Mucosa of rectum (tissue), 2 donors: ENCODE measurements around the gene PLLP.

Experiments
- H3K27ac ChIP-seq, 2 donors: one replicate each; pipeline ENCODE4 v1.7.0; 2013; ENCODE audit warnings: inconsistent platforms in 2 of 2, low read depth in 2 of 2, low read length in 2 of 2
- H3K27me3 ChIP-seq, 2 donors: one replicate each; pipeline ENCODE4 v1.7.0; 2013; ENCODE audit warnings: low read length in 2 of 2; ENCODE audit not compliant: control insufficient read depth in 2 of 2, insufficient read depth in 2 of 2
- H3K36me3 ChIP-seq, 2 donors: one replicate each; pipeline ENCODE4 v1.7.0; 2013; ENCODE audit warnings: low read length in 2 of 2; ENCODE audit not compliant: control insufficient read depth in 2 of 2, insufficient read depth in 2 of 2
- H3K4me1 ChIP-seq, 2 donors: one replicate each; pipeline ENCODE4 v1.7.0; 2013; ENCODE audit warnings: low read length in 2 of 2, mild to moderate bottlenecking in 1 of 2; ENCODE audit not compliant: control insufficient read depth in 2 of 2, insufficient read depth in 2 of 2
- H3K4me3 ChIP-seq, 2 donors: one replicate each; pipeline ENCODE4 v1.7.0; 2013; ENCODE audit warnings: low read length in 2 of 2
- H3K9ac ChIP-seq, 2 donors: one replicate each; pipeline ENCODE4 v1.7.0; 2013; ENCODE audit warnings: low read length in 2 of 2, low read depth in 1 of 2, mild to moderate bottlenecking in 1 of 2
- H3K9me3 ChIP-seq, 2 donors: one replicate each; pipeline ENCODE4 v1.7.0; 2013; ENCODE audit warnings: low read length in 2 of 2; ENCODE audit not compliant: control insufficient read depth in 2 of 2
- donor health status: healthy.
- donor health status: Normal muscosa, but diverticular disease.

The PLLP gene

GRCh38 chr16:57315416-57315815 is 30.9 kb upstream of the PLLP start:
- Histone ChIP-seq H3K9me3 (no peaks in the 10 kb centered on the region), H3K27me3 (peaks cover 0 to 2% of the 10 kb centered on the region in 2 donors), H3K27ac (no peak overlapping the region), H3K9ac (no peak overlapping the region), H3K36me3 (no peaks in the 10 kb centered on the region), H3K4me1 (peaks cover 0 to 3% of the 10 kb centered on the region in 2 donors), H3K4me3 (no peak overlapping the region)

GRCh38 chr16:57314161-57314785 is 29.8 kb upstream of the PLLP start:
- no peak overlapping the region for H3K9ac ChIP-seq
- peaks cover 0 to 3% of the 10 kb centered on the region in 2 donors for H3K4me1 ChIP-seq
- no peak overlapping the region for H3K4me3 ChIP-seq
- no peak overlapping the region for H3K27ac ChIP-seq
- no peaks in the 10 kb centered on the region for H3K9me3 ChIP-seq
- H3K27me3 ChIP-seq = peaks cover 0 to 2% of the 10 kb centered on the region in 2 donors
- no peaks in the 10 kb centered on the region for H3K36me3 ChIP-seq

GRCh38 chr16:57313509-57313908 is 29.0 kb upstream of the PLLP start:
- H3K27me3 ChIP-seq = peaks cover 0 to 2% of the 10 kb centered on the region in 2 donors
- H3K36me3 ChIP-seq = no peaks in the 10 kb centered on the region
- H3K9ac ChIP-seq = no peak overlapping the region
- no peaks in the 10 kb centered on the region for H3K9me3 ChIP-seq
- peaks cover 0 to 3% of the 10 kb centered on the region in 2 donors for H3K4me1 ChIP-seq
- no peak overlapping the region for H3K4me3 ChIP-seq
- H3K27ac ChIP-seq = no peak overlapping the region

- H3K36me3 ChIP-seq = no peaks in the 10 kb centered on the region
- H3K27ac ChIP-seq = no peak overlapping the region
- H3K27me3 ChIP-seq = no peaks in the 10 kb centered on the region
Observed at GRCh38 chr16:57310801-57311200, 26.3 kb upstream of the PLLP start.

GRCh38 chr16:57308041-57308440 is 23.6 kb upstream of the PLLP start:
- H3K36me3 ChIP-seq = no peaks in the 10 kb centered on the region
- no peak overlapping the region for H3K9ac ChIP-seq
- no peak overlapping the region for H3K4me3 ChIP-seq
- no peaks in the 10 kb centered on the region for H3K27me3 ChIP-seq
- no peaks in the 10 kb centered on the region for H3K9me3 ChIP-seq
- H3K27ac ChIP-seq = no peak overlapping the region
- peaks cover 8 to 12% of the 10 kb centered on the region in 2 donors for H3K4me1 ChIP-seq

More at GRCh38 chr16:57310801-57311200, 26.3 kb upstream of the PLLP start:
- no peak overlapping the region for H3K9ac ChIP-seq
- H3K4me3 ChIP-seq = no peak overlapping the region
- H3K9me3 ChIP-seq = no peaks in the 10 kb centered on the region
- no peaks in the 10 kb centered on the region for H3K4me1 ChIP-seq

- no peaks in the 10 kb centered on the region for H3K36me3 ChIP-seq
- H3K4me3 ChIP-seq = no peak overlapping the region
- peaks cover 8 to 12% of the 10 kb centered on the region in 2 donors for H3K4me1 ChIP-seq
- no peaks in the 10 kb centered on the region for H3K27me3 ChIP-seq
- H3K9me3 ChIP-seq = no peaks in the 10 kb centered on the region
- no peak overlapping the region for H3K9ac ChIP-seq
- no peak overlapping the region for H3K27ac ChIP-seq
Observed at GRCh38 chr16:57307365-57307764, 22.9 kb upstream of the PLLP start.

GRCh38 chr16:57306676-57307341 is 22.3 kb upstream of the PLLP start:
- no peaks in the 10 kb centered on the region for H3K36me3 ChIP-seq
- peaks cover 8 to 12% of the 10 kb centered on the region in 2 donors for H3K4me1 ChIP-seq
- H3K4me3 ChIP-seq = no peak overlapping the region
- no peaks in the 10 kb centered on the region for H3K27me3 ChIP-seq
- H3K9me3 ChIP-seq = no peaks in the 10 kb centered on the region
- no peak overlapping the region for H3K27ac ChIP-seq
- H3K9ac ChIP-seq = no peak overlapping the region

- H3K36me3 ChIP-seq = no peaks in the 10 kb centered on the region
- H3K27me3 ChIP-seq = no peaks in the 10 kb centered on the region
- peaks cover 16 to 19% of the 10 kb centered on the region in 2 donors for H3K4me1 ChIP-seq
- H3K9ac ChIP-seq = no peak overlapping the region
- no peak overlapping the region for H3K27ac ChIP-seq
- no peak overlapping the region for H3K4me3 ChIP-seq
- H3K9me3 ChIP-seq = no peaks in the 10 kb centered on the region
Observed at GRCh38 chr16:57305159-57305811, 20.8 kb upstream of the PLLP start.

GRCh38 chr16:57304169-57305061 is 19.9 kb upstream of the PLLP start:
- H3K9ac ChIP-seq = peak overlapping the region in 1 of 2 donors; percentile 24
- H3K4me3 ChIP-seq = peak overlapping the region in 1 of 2 donors; percentile 3
- H3K36me3 ChIP-seq = no peaks in the 10 kb centered on the region
- no peaks in the 10 kb centered on the region for H3K9me3 ChIP-seq
- H3K4me1 ChIP-seq = peaks cover 17 to 20% of the 10 kb centered on the region in 2 donors
- peak overlapping the region; percentile 36 to 58 for H3K27ac ChIP-seq
- H3K27me3 ChIP-seq = no peaks in the 10 kb centered on the region
